Stomach (tissue), 9 donors: ENCODE measurements around the gene ACSL6. TPM values are rescaled to one million over a fixed set of nuclear protein-coding genes. Genes with fewer than 3 reads are reported as not detected.
A peak's percentile ranks its signal among the peaks of the same experiment; 100 is the strongest.

ENCODE experiments used
- DNase-seq, 2 donors: peaks; one replicate each; pipeline versions ENCODE4 v3.0.0 to v3.0.0-alpha.2; 2013 to 2019
- H3K27ac ChIP-seq, 5 donors: fragments of 200-600 bp in 4 of 5; sonication (generic) in 4 of 5; one replicate each; pipeline ENCODE4 v1.5.1; 2013 to 2019; ENCODE audit warnings: mild to moderate bottlenecking in 1 of 5, moderate library complexity in 1 of 5
- H3K27me3 ChIP-seq, 3 donors: fragments of 200-600 bp; sonication (generic); one replicate each; pipeline ENCODE4 v1.5.1; 2017 to 2019; ENCODE audit warnings: mixed run types in 1 of 3
- H3K36me3 ChIP-seq, 4 donors: fragments of 200-600 bp; sonication (generic); 1 replicate in 3 of 4; 2 replicates in 1 of 4; pipeline ENCODE4 v1.5.1; 2016 to 2019
- H3K4me1 ChIP-seq, 4 donors: fragments of 200-600 bp; sonication (generic); one replicate each; pipeline ENCODE4 v1.5.1; 2016 to 2019
- H3K4me3 ChIP-seq, 4 donors: fragments of 200-600 bp; sonication (generic) in 3 of 4; one replicate each; pipeline ENCODE4 v1.5.1; 2016 to 2019; ENCODE audit warnings: mild to moderate bottlenecking in 1 of 4
- H3K9me3 ChIP-seq, 4 donors: fragments of 200-600 bp; sonication (generic); one replicate each; pipeline ENCODE4 v1.5.1; 2016 to 2019
- CTCF ChIP-seq, 7 experiments: fragments of 450-650 bp in 4 of 7; fragments of 200-600 bp in 3 of 7; sonication (generic) in 3 of 7; IDR thresholded peaks; one replicate each; pipeline ENCODE4 v1.5.1; 2016 to 2019; ENCODE audit warnings: antibody characterized with exemption in 7 of 7, control low read depth in 2 of 7, mild to moderate bottlenecking in 1 of 7
- EP300 ChIP-seq: sonication (generic); formaldehyde crosslinking; IDR thresholded peaks from one replicate; pipeline ENCODE4 v1.6.1; 2017; ENCODE audit warnings: antibody characterized with exemption
- POLR2A ChIP-seq, 4 donors: fragments of 450-650 bp; IDR thresholded peaks; one replicate each; pipeline ENCODE4 v1.6.1; 2016; ENCODE audit warnings: antibody characterized with exemption in 4 of 4, control low read depth in 2 of 4, mild to moderate bottlenecking in 1 of 4, moderate library complexity in 1 of 4
- POLR2AphosphoS5 ChIP-seq, 3 donors: sonication (generic); formaldehyde crosslinking; IDR thresholded peaks; one replicate each; pipeline ENCODE4 v1.6.1; 2016; ENCODE audit warnings: antibody characterized with exemption in 3 of 3
- WGBS, 5 donors: extraction: QIAGEN DNeasy Blood & Tissue Kit in 3 of 5; methylation state at CpG; one replicate each; pipeline versions ENCODE4 v1.1.5 to v1.1.7; 2013 to 2018; 5-methylcytosine and 5-hydroxymethylcytosine counted together
- intact Hi-C: fragments of 100-400 bp; cut with DNase I; formaldehyde crosslinking; loops from one replicate; pipeline ENCODE4 v1.15.1; 2023; ENCODE audit warnings: low total_unique reads
- polyA plus RNA-seq, 3 donors: library from polyadenylated mRNA; stranded (reverse); fragments of 200-250 nt; gene quantifications; one replicate each; pipeline ENCODE4 v1.2.3, GENCODE V29; 2013
- total RNA-seq, 5 donors: library from RNA; depleted of rRNA; stranded (reverse); fragments of >200 nt; gene quantifications; one replicate each; pipeline versions ENCODE4 v1.1.0 to v1.2.3, GENCODE V29; 2014 to 2016
- donor health status: healthy with polysubstance abuse.
- donor health status: Bipolar disorder and iron deficiency.
- donor health status: healthy.

Gene ACSL6
- total and polyA plus RNA-seq, 8 donors, result 0.19 to 7.2 (median 1.1) TPM; not detected in 2

GRCh38 chr5:132017316-132017715, 5.9 kb upstream of the ACSL6 start:
- intact Hi-C loops, result no loop called here
- H3K27me3 ChIP-seq, result peaks cover 0 to 49% (median 14%) of the 10 kb centered on the region in 3 donors
- no peaks in the 10 kb centered on the region for H3K36me3 ChIP-seq
- H3K27ac ChIP-seq, result no peak overlapping the region
- no peaks in the 10 kb centered on the region for H3K9me3 ChIP-seq
- no peak for TF ChIP-seq CTCF (IDR thresholded peaks at IDR 0.05)
- TF ChIP-seq POLR2AphosphoS5 (IDR thresholded peaks at IDR 0.05), result no peak
- TF ChIP-seq EP300, result no peak
- no peak for TF ChIP-seq POLR2A (IDR thresholded peaks at IDR 0.05)
- WGBS, 5 donors, result 33 to 73% (median 38%) methylated on average over 4 of the region's 4 CpGs
- H3K4me3 ChIP-seq, result no peak overlapping the region
- H3K4me1 ChIP-seq, result peaks cover 0 to under 1% (median 0%) of the 10 kb centered on the region in 4 donors
- no peak for DNase-seq

GRCh38 chr5:132016721-132017250, 5.3 kb upstream of the ACSL6 start:
- intact Hi-C loops, result no loop called here
- no peak for DNase-seq
- 78 to 91% (median 89%) methylated on average over 3 of the region's 3 CpGs for WGBS, 5 donors
- peaks cover 2 to 6% (median 3%) of the 10 kb centered on the region in 4 donors for H3K4me1 ChIP-seq
- H3K4me3 ChIP-seq, result no peak overlapping the region
- no peaks in the 10 kb centered on the region for H3K9me3 ChIP-seq
- no peak for TF ChIP-seq EP300
- TF ChIP-seq POLR2A (IDR thresholded peaks at IDR 0.05), result no peak
- no peak for TF ChIP-seq CTCF (IDR thresholded peaks at IDR 0.05)
- no peak for TF ChIP-seq POLR2AphosphoS5 (IDR thresholded peaks at IDR 0.05)
- peaks cover 0 to 54% (median 19%) of the 10 kb centered on the region in 3 donors for H3K27me3 ChIP-seq
- no peak overlapping the region for H3K27ac ChIP-seq
- H3K36me3 ChIP-seq, result no peaks in the 10 kb centered on the region

GRCh38 chr5:132013711-132014110, 2.3 kb upstream of the ACSL6 start:
- H3K4me1 ChIP-seq, result peaks cover 4 to 19% (median 12%) of the 10 kb centered on the region in 4 donors
- intact Hi-C loops, result no loop called here
- no peaks in the 10 kb centered on the region for H3K36me3 ChIP-seq
- no peak for TF ChIP-seq POLR2A (IDR thresholded peaks at IDR 0.05)
- no peak for TF ChIP-seq EP300
- TF ChIP-seq POLR2AphosphoS5 (IDR thresholded peaks at IDR 0.05), result no peak
- no peak for TF ChIP-seq CTCF (IDR thresholded peaks at IDR 0.05)
- H3K27ac ChIP-seq, result no peak overlapping the region
- 78 to 93% (median 84%) methylated on average over 2 of the region's 2 CpGs for WGBS, 5 donors
- H3K9me3 ChIP-seq, result no peaks in the 10 kb centered on the region
- no peak for DNase-seq
- H3K27me3 ChIP-seq, result peaks cover 0 to 81% (median 32%) of the 10 kb centered on the region in 3 donors
- no peak overlapping the region for H3K4me3 ChIP-seq

DNA sequence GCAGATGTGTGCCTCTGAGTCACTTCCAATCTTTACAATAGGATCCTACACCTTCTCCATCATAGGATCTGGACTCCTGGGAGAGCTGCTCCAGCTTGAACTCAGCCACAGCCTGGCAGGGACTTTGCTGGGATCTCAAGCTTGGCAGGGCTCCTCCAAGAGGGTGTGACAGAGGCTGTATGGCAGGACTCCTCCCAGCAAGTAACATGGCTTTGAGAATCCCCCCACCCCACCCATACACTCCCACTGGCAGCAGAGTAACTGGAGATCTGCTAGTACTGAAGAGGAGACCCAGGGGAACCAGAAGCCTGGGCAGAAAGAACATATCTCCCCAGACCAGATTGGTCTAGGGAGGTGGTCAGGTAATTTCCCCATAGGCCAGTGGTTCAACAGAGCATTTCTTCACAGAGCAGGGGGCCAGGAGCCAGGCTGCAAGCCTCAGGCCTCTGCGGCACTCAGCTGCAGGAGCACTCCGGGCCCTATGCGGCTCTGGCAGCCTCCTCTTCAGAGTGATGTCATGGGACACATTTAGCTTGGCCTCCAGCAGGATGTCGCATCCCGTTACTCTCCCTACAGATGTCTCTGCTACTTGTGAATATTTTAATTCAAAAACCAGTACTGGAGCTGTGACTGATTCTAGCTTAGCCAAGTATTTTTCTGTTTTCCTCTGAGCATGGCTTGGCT, 1.7 kb upstream of the ACSL6 start:
- H3K4me1 ChIP-seq, result peaks cover 4 to 19% (median 12%) of the 10 kb centered on the region in 4 donors
- no peak overlapping the region for H3K27ac ChIP-seq
- TF ChIP-seq POLR2AphosphoS5 (IDR thresholded peaks at IDR 0.05) (no peak), CTCF (IDR thresholded peaks at IDR 0.05) (no peak), POLR2A (IDR thresholded peaks at IDR 0.05) (no peak), EP300 (no peak)
- H3K4me3 ChIP-seq, result no peak overlapping the region
- peaks cover 0 to 77% (median 32%) of the 10 kb centered on the region in 3 donors for H3K27me3 ChIP-seq
- no peaks in the 10 kb centered on the region for H3K36me3 ChIP-seq
- DNase-seq, result peak in 1 of 2 donors; percentile 18
- WGBS, 5 donors, result 85 to 94% (median 89%) methylated on average over 3 to 5 of the region's 5 CpGs
- no peaks in the 10 kb centered on the region for H3K9me3 ChIP-seq
- intact Hi-C loops, result no loop called here
